ENCODE results near the gene TPI1. TPM values are rescaled to one million over a fixed set of nuclear protein-coding genes. Genes with fewer than 3 reads are reported as not detected.

TPI1 gene
- total and polyA plus RNA-seq, 4 donors: 190 to 547 (median 396) TPM

DNA sequence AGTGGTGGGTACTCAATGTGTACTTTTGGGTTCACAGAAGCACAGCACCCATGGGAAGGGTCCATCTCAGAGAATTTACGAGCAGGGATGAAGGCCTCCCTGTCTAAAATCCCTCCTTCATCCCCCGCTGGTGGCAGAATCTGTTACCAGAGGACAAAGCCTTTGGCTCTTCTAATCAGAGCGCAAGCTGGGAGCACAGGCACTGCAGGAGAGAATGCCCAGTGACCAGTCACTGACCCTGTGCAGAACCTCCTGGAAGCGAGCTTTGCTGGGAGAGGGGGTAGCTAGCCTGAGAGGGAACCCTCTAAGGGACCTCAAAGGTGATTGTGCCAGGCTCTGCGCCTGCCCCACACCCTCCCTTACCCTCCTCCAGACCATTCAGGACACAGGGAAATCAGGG lies 47.2 kb upstream of the TPI1 start:
- no peak for TF ChIP-seq HNF4G (IDR thresholded peaks at IDR 0.05)
- no peak for TF ChIP-seq ATF3 (IDR thresholded peaks at IDR 0.05)
- TF ChIP-seq RXRA (IDR thresholded peaks at IDR 0.05): no peak
- TF ChIP-seq ZBTB33 (IDR thresholded peaks at IDR 0.05): no peak
- TF ChIP-seq YY1 (IDR thresholded peaks at IDR 0.05): no peak
- TF ChIP-seq NR2F2 (IDR thresholded peaks at IDR 0.05): no peak
- no peak for TF ChIP-seq RAD21 (IDR thresholded peaks at IDR 0.05)
- no peak for TF ChIP-seq HNF4A (conservative IDR thresholded peaks at IDR 0.05)
- TF ChIP-seq REST (IDR thresholded peaks at IDR 0.05): no peak
- no peak for TF ChIP-seq JUND (IDR thresholded peaks at IDR 0.05)
- no peak for TF ChIP-seq SP1 (IDR thresholded peaks at IDR 0.05)
- TF ChIP-seq GABPA (IDR thresholded peaks at IDR 0.05 in 1 of 2, conservative IDR thresholded peaks at IDR 0.05 in 1 of 2): no peak
- TF ChIP-seq, protein P1, sequence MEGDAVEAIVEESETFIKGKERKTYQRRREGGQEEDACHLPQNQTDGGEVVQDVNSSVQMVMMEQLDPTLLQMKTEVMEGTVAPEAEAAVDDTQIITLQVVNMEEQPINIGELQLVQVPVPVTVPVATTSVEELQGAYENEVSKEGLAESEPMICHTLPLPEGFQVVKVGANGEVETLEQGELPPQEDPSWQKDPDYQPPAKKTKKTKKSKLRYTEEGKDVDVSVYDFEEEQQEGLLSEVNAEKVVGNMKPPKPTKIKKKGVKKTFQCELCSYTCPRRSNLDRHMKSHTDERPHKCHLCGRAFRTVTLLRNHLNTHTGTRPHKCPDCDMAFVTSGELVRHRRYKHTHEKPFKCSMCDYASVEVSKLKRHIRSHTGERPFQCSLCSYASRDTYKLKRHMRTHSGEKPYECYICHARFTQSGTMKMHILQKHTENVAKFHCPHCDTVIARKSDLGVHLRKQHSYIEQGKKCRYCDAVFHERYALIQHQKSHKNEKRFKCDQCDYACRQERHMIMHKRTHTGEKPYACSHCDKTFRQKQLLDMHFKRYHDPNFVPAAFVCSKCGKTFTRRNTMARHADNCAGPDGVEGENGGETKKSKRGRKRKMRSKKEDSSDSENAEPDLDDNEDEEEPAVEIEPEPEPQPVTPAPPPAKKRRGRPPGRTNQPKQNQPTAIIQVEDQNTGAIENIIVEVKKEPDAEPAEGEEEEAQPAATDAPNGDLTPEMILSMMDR (IDR thresholded peaks at IDR 0.05; ENCODE audit: low read depth, low read length, missing input control): no peak
- TF ChIP-seq, protein P2, sequence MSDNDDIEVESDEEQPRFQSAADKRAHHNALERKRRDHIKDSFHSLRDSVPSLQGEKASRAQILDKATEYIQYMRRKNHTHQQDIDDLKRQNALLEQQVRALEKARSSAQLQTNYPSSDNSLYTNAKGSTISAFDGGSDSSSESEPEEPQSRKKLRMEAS (IDR thresholded peaks at IDR 0.05): no peak
- no peak for TF ChIP-seq EGR1 (IDR thresholded peaks at IDR 0.05; ENCODE audit: low read depth in 2 of 2)

More for the DNA sequence above, 47.2 kb upstream of the TPI1 start:
- H3K4me1 ChIP-seq (ENCODE audit: control insufficient read depth in 4 of 4, insufficient read depth in 4 of 4, low read length in 3 of 4): peaks cover 0 to 38% (median 29%) of the 10 kb centered on the region in 4 donors
- no peaks in the 10 kb centered on the region for H3K27me3 ChIP-seq (ENCODE audit: control insufficient read depth in 4 of 4, insufficient read depth in 4 of 4, low read length in 3 of 4)
- no peak for DNase-seq (ENCODE audit: low spot score)
- 51% methylated on average over 5 of the region's 5 CpGs for WGBS
- H3K9me3 ChIP-seq (ENCODE audit: control insufficient read depth in 4 of 4, low read length in 3 of 4): no peaks in the 10 kb centered on the region
- peak overlapping the region in 2 of 3 donors; percentile 4 to 40 for H3K4me3 ChIP-seq (ENCODE audit: low read depth in 1 of 3, low read length in 3 of 3)
- H3K9ac ChIP-seq (ENCODE audit: low read depth in 1 of 2, low read length in 2 of 2): peak overlapping the region in 1 of 2 donors; percentile 23
- H3K27ac ChIP-seq (ENCODE audit: low read depth in 1 of 2, low read length in 2 of 2): peak overlapping the region; percentile 40 to 72
- H3K36me3 ChIP-seq (ENCODE audit: control insufficient read depth in 4 of 4, insufficient read depth in 3 of 4, low read depth in 1 of 4, low read length in 3 of 4): no peaks in the 10 kb centered on the region

Data from liver (tissue), 9 donors.